Muscle of arm (tissue), 12 donors: ENCODE results near the gene ADAM23. TPM values are rescaled to one million over a fixed set of nuclear protein-coding genes. Genes with fewer than 3 reads are reported as not detected.

Experiments
- DNase-seq: peaks from one replicate; pipeline ENCODE4 v3.0.0-alpha.2; 2013
- polyA plus RNA-seq, 12 donors: library from polyadenylated mRNA; unstranded; fragments of 120-200 nt; gene quantifications; one replicate each; pipeline ENCODE4 v1.2.1, GENCODE V29; 2013; ENCODE audit not compliant: insufficient read length in 12 of 12

Gene ADAM23
- polyA plus RNA-seq, 12 donors = 4.2 to 18.3 (median 11.9) TPM; not detected in 1

- no peak for DNase-seq
These were observed 191.7 kb downstream of the ADAM23 start for GRCh38 chr2:206635015-206635414.

GRCh38 chr2:206639636-206640035 lies 196.3 kb downstream of the ADAM23 start:
- DNase-seq = no peak

GRCh38 chr2:206641226-206641625 lies 197.9 kb downstream of the ADAM23 start:
- DNase-seq = no peak

- peak; percentile 78 for DNase-seq
These were observed 199.0 kb downstream of the ADAM23 start, which contains the start of gene FAM237A for GRCh38 chr2:206642075-206643025. Gene FAM237A, plus strand, starts transcription at chr2:206642487. Its CDS starts 1,750 bp downstream, at chr2:206644237.

- DNase-seq = no peak
These were observed 204.7 kb downstream of the ADAM23 start for GRCh38 chr2:206647985-206648384.

GRCh38 chr2:206657087-206657486 lies 213.8 kb downstream of the ADAM23 start:
- DNase-seq = no peak

GRCh38 chr2:206665251-206665650 lies 221.9 kb downstream of the ADAM23 start:
- no peak for DNase-seq

Other genes starting within 250 kb of the ADAM23 start
- 10 to 100 TPM in 8 of 12 donors, 1 to 10 TPM in 3, not detected in 1; 7.1 to 17.4 (median 12.6) TPM for gene ZDBF2, start 168.9 kb upstream of the ADAM23 start, polyA plus RNA-seq
- not detected for gene FAM237A, start 199.0 kb downstream of the ADAM23 start, polyA plus RNA-seq